Liver (tissue), 9 donors: ENCODE results near the gene LSR. TPM values are rescaled to one million over a fixed set of nuclear protein-coding genes. Genes with fewer than 3 reads are reported as not detected.

Experiments used
- DNase-seq: peaks from one replicate; pipeline ENCODE4 v3.0.0-alpha.2; 2017; ENCODE audit warnings: low spot score
- H3K27ac ChIP-seq, 2 donors: one replicate each; pipeline ENCODE4 v1.7.0; 2013; ENCODE audit warnings: inconsistent platforms in 2 of 2, low read length in 2 of 2, control low read depth in 1 of 2, low read depth in 1 of 2, mild to moderate bottlenecking in 1 of 2
- H3K27me3 ChIP-seq, 4 donors: one replicate each; pipeline versions ENCODE4 v1.6.1 to v1.7.0; 2013; ENCODE audit warnings: low read length in 3 of 4, inconsistent platforms in 1 of 4, mild to moderate bottlenecking in 1 of 4, moderate library complexity in 1 of 4; ENCODE audit not compliant: control insufficient read depth in 4 of 4, insufficient read depth in 4 of 4
- H3K36me3 ChIP-seq, 4 donors: one replicate each; pipeline versions ENCODE4 v1.6.1 to v1.7.0; 2013; ENCODE audit warnings: low read length in 3 of 4, mild to moderate bottlenecking in 3 of 4, low read depth in 1 of 4, moderate library complexity in 1 of 4; ENCODE audit not compliant: control insufficient read depth in 4 of 4, insufficient read depth in 3 of 4
- H3K4me1 ChIP-seq, 4 donors: one replicate each; pipeline versions ENCODE4 v1.6.1 to v1.7.0; 2013; ENCODE audit warnings: low read length in 3 of 4, mild to moderate bottlenecking in 3 of 4, moderate library complexity in 1 of 4; ENCODE audit not compliant: control insufficient read depth in 4 of 4, insufficient read depth in 4 of 4
- H3K4me3 ChIP-seq, 3 donors: one replicate each; pipeline versions ENCODE4 v1.6.1 to v1.7.0; 2013; ENCODE audit warnings: low read length in 3 of 3, control low read depth in 1 of 3, low read depth in 1 of 3, mild to moderate bottlenecking in 1 of 3
- H3K9ac ChIP-seq, 2 donors: one replicate each; pipeline ENCODE4 v1.7.0; 2013; ENCODE audit warnings: low read length in 2 of 2, mild to moderate bottlenecking in 2 of 2, moderate library complexity in 2 of 2, control low read depth in 1 of 2, low read depth in 1 of 2
- H3K9me3 ChIP-seq, 4 donors: one replicate each; pipeline versions ENCODE4 v1.6.1 to v1.7.0; 2013; ENCODE audit warnings: low read length in 3 of 4; ENCODE audit not compliant: control insufficient read depth in 4 of 4
- ATF3 ChIP-seq: IDR thresholded peaks from 2 replicates; pipeline ENCODE4 v1.6.1; 2016; ENCODE audit warnings: antibody characterized with exemption
- CTCF ChIP-seq: fragments of 150-350 bp; IDR thresholded peaks from 2 replicates; pipeline ENCODE4 v1.5.1; 2017; ENCODE audit warnings: improper control_type of control experiment, low read depth, low read length; ENCODE audit not compliant: missing input control
- EGR1 ChIP-seq, 2 donors: IDR thresholded peaks; 2 replicates each; pipeline ENCODE4 v1.6.1; 2016 to 2018; ENCODE audit warnings: antibody characterized with exemption in 2 of 2, low read depth in 2 of 2
- FOXA1 ChIP-seq: IDR thresholded peaks from 2 replicates; pipeline ENCODE4 v1.6.1; 2016; ENCODE audit warnings: antibody characterized with exemption
- FOXA2 ChIP-seq: IDR thresholded peaks from 2 replicates; pipeline ENCODE4 v1.6.1; 2016; ENCODE audit warnings: antibody characterized with exemption
- GABPA ChIP-seq, 2 donors: IDR thresholded peaks in 1 of 2; conservative IDR thresholded peaks in 1 of 2; 2 replicates each; pipeline ENCODE4 v1.6.1; 2016; ENCODE audit warnings: antibody characterized with exemption in 2 of 2, mild to moderate bottlenecking in 1 of 2, moderate library complexity in 1 of 2
- HNF4A ChIP-seq, 2 donors: conservative IDR thresholded peaks; 2 replicates each; pipeline ENCODE4 v1.6.1; 2016; ENCODE audit warnings: antibody characterized with exemption in 2 of 2, mild to moderate bottlenecking in 2 of 2
- HNF4G ChIP-seq: IDR thresholded peaks from 2 replicates; pipeline ENCODE4 v1.6.1; 2016; ENCODE audit warnings: antibody characterized with exemption
- JUND ChIP-seq, 2 donors: IDR thresholded peaks; 2 replicates each; pipeline ENCODE4 v1.6.1; 2016; ENCODE audit warnings: antibody characterized with exemption in 2 of 2
- MAX ChIP-seq: IDR thresholded peaks from 2 replicates; pipeline ENCODE4 v1.6.1; 2016; ENCODE audit warnings: antibody characterized with exemption
- NR2F2 ChIP-seq: IDR thresholded peaks from 2 replicates; pipeline ENCODE4 v1.6.1; 2016; ENCODE audit warnings: antibody characterized with exemption
- RAD21 ChIP-seq, 2 donors: IDR thresholded peaks; 2 replicates each; pipeline ENCODE4 v1.6.1; 2016; ENCODE audit warnings: antibody characterized with exemption in 2 of 2, mild to moderate bottlenecking in 2 of 2
- REST ChIP-seq: IDR thresholded peaks from 2 replicates; pipeline ENCODE4 v1.6.1; 2016; ENCODE audit warnings: antibody characterized with exemption, mild to moderate bottlenecking
- RXRA ChIP-seq, 2 donors: IDR thresholded peaks; 2 replicates each; pipeline ENCODE4 v1.6.1; 2017 to 2018; ENCODE audit warnings: antibody characterized with exemption in 2 of 2, mild to moderate bottlenecking in 1 of 2
- SP1 ChIP-seq: IDR thresholded peaks from 2 replicates; pipeline ENCODE4 v1.6.1; 2018; ENCODE audit warnings: antibody characterized with exemption, mild to moderate bottlenecking
- TAF1 ChIP-seq: conservative IDR thresholded peaks from 2 replicates; pipeline ENCODE4 v1.6.1; 2016; ENCODE audit warnings: antibody characterized with exemption, mild to moderate bottlenecking
- YY1 ChIP-seq: IDR thresholded peaks from 2 replicates; pipeline ENCODE4 v1.6.1; 2016; ENCODE audit warnings: antibody characterized with exemption, mild to moderate bottlenecking
- ZBTB33 ChIP-seq: IDR thresholded peaks from 2 replicates; pipeline ENCODE4 v1.6.1; 2016; ENCODE audit warnings: antibody characterized with exemption
- WGBS: extraction: QIAGEN DNeasy Blood & Tissue Kit; methylation state at CpG from one replicate; pipeline ENCODE4 v1.1.7; 2013; 5-methylcytosine and 5-hydroxymethylcytosine counted together
- polyA plus RNA-seq, 2 donors: library from polyadenylated mRNA; stranded (reverse) in 1 of 2; unstranded in 1 of 2; fragments of 200-250 nt in 1 of 2; fragments of >200 nt in 1 of 2; fragmentation: Nextera tagmentation in 1 of 2; extraction: Ambion mirVana in 1 of 2; gene quantifications; one replicate each; pipeline versions ENCODE4 v1.2.1 to v1.2.3, GENCODE V29; 2013 to 2015
- total RNA-seq, 2 donors: library from RNA; depleted of rRNA; stranded (reverse); fragments of >200 nt; gene quantifications; one replicate each; pipeline ENCODE4 v1.2.3, GENCODE V29; 2014
- donor health status: healthy.
- donor health status: healthy.
- donor health status: healthy.
- donor health status: healthy.
- donor health status: healthy.

Gene LSR
- total and polyA plus RNA-seq, 4 donors: 33.7 to 150 (median 48.0) TPM

- no peak overlapping the region for H3K4me3 ChIP-seq
- H3K27me3 ChIP-seq: no peaks in the 10 kb centered on the region
- H3K9ac ChIP-seq: no peak overlapping the region
- TF ChIP-seq ATF3: no peak
- no peak for TF ChIP-seq MAX
- TF ChIP-seq NR2F2: no peak
- TF ChIP-seq FOXA2: no peak
- TF ChIP-seq GABPA (IDR thresholded peaks at IDR 0.05 in 1 of 2, conservative IDR thresholded peaks at IDR 0.05 in 1 of 2): no peak
- no peak for TF ChIP-seq RXRA (IDR thresholded peaks at IDR 0.05)
- no peak for TF ChIP-seq HNF4A (conservative IDR thresholded peaks at IDR 0.05)
- no peak for TF ChIP-seq CTCF
- no peak for TF ChIP-seq SP1
- no peaks in the 10 kb centered on the region for H3K9me3 ChIP-seq
- no peak overlapping the region for H3K27ac ChIP-seq
- H3K4me1 ChIP-seq: no peaks in the 10 kb centered on the region
- H3K36me3 ChIP-seq: no peaks in the 10 kb centered on the region
- DNase-seq: no peak
- 76% methylated on average over 5 of the region's 5 CpGs for WGBS
Measured at GRCh38 chr19:35288906-35289305, 40.1 kb downstream of the LSR start.

GRCh38 chr19:35290381-35291127, 41.8 kb downstream of the LSR start:
- WGBS: 82% methylated on average over 20 of the region's 20 CpGs
- DNase-seq: no peak
- TF ChIP-seq CTCF: no peak
- no peak for TF ChIP-seq ATF3
- no peak for TF ChIP-seq ZBTB33
- no peak for TF ChIP-seq MAX
- TF ChIP-seq YY1: no peak
- no peak for TF ChIP-seq RXRA (IDR thresholded peaks at IDR 0.05)
- TF ChIP-seq SP1: no peak
- TF ChIP-seq NR2F2: no peak
- no peak for TF ChIP-seq RAD21 (IDR thresholded peaks at IDR 0.05)
- TF ChIP-seq GABPA (IDR thresholded peaks at IDR 0.05 in 1 of 2, conservative IDR thresholded peaks at IDR 0.05 in 1 of 2): no peak
- no peak for TF ChIP-seq HNF4A (conservative IDR thresholded peaks at IDR 0.05)
- no peak for TF ChIP-seq EGR1 (IDR thresholded peaks at IDR 0.05; ENCODE audit: low read depth in 2 of 2)
- no peak for TF ChIP-seq FOXA2
- no peak for TF ChIP-seq HNF4G
- no peak for TF ChIP-seq TAF1
- TF ChIP-seq JUND (IDR thresholded peaks at IDR 0.05): no peak
- TF ChIP-seq REST: no peak
- no peak for TF ChIP-seq FOXA1

More at GRCh38 chr19:35290381-35291127, 41.8 kb downstream of the LSR start:
- H3K4me3 ChIP-seq: no peak overlapping the region
- H3K27me3 ChIP-seq: no peaks in the 10 kb centered on the region
- H3K27ac ChIP-seq: no peak overlapping the region
- H3K9ac ChIP-seq: no peak overlapping the region
- H3K4me1 ChIP-seq: no peaks in the 10 kb centered on the region
- H3K36me3 ChIP-seq: no peaks in the 10 kb centered on the region
- no peaks in the 10 kb centered on the region for H3K9me3 ChIP-seq
